Breast epithelium (tissue), 4 donors: Measurements from ENCODE around the gene KCNK2. TPM values are rescaled to one million over a fixed set of nuclear protein-coding genes. Genes with fewer than 3 reads are reported as not detected.

Source experiments
- DNase-seq, 2 donors: peaks; one replicate each; pipeline ENCODE4 v3.0.0-alpha.2; 2019; ENCODE audit warnings: low spot score in 2 of 2
- H3K27ac ChIP-seq, 2 donors: fragments of 200-600 bp; sonication (generic) in 1 of 2; one replicate each; pipeline ENCODE4 v1.5.1; 2016 to 2019; ENCODE audit warnings: mild to moderate bottlenecking in 1 of 2
- H3K27me3 ChIP-seq, 2 donors: fragments of 200-600 bp; sonication (generic) in 1 of 2; one replicate each; pipeline versions ENCODE4 v1.5.1 to v1.6.0; 2017 to 2019; ENCODE audit warnings: control low read depth in 1 of 2, mild to moderate bottlenecking in 1 of 2
- H3K36me3 ChIP-seq: fragments of 200-600 bp; one replicate; pipeline ENCODE4 v1.5.1; 2019
- H3K4me1 ChIP-seq, 2 donors: fragments of 200-600 bp; sonication (generic); one replicate each; pipeline ENCODE4 v1.5.1; 2016 to 2019; ENCODE audit warnings: control low read depth in 1 of 2
- H3K4me3 ChIP-seq, 3 donors: fragments of 200-600 bp; sonication (generic); 1 replicate in 2 of 3; 2 replicates in 1 of 3; pipeline ENCODE4 v1.5.1; 2016 to 2019; ENCODE audit warnings: mild to moderate bottlenecking in 3 of 3, moderate library complexity in 2 of 3
- H3K9me3 ChIP-seq, 2 donors: fragments of 200-600 bp; sonication (generic) in 1 of 2; one replicate each; pipeline ENCODE4 v1.5.1; 2016 to 2019; ENCODE audit warnings: control low read depth in 1 of 2
- POLR2A ChIP-seq: fragments of 450-650 bp; IDR thresholded peaks from one replicate; pipeline ENCODE4 v1.6.1; 2016; ENCODE audit warnings: antibody characterized with exemption, mild to moderate bottlenecking, moderate library complexity
- POLR2AphosphoS5 ChIP-seq, 3 donors: sonication (generic); formaldehyde crosslinking; IDR thresholded peaks; one replicate each; pipeline ENCODE4 v1.6.1; 2017; ENCODE audit warnings: antibody characterized with exemption in 3 of 3
- intact Hi-C: fragments of 100-400 bp; cut with DNase I; formaldehyde crosslinking; loops from one replicate; pipeline ENCODE4 v1.15.1; 2023; ENCODE audit warnings: low total_unique reads
- total RNA-seq, 3 donors: library from RNA; depleted of rRNA; stranded (reverse); fragments of >200 nt; gene quantifications; one replicate each; pipeline ENCODE4 v1.1.0, GENCODE V29; 2016
- TF ChIP-seq, protein P1 (sequence below), 3 donors: fragments of 450-650 bp; IDR thresholded peaks; one replicate each; pipeline ENCODE4 v1.5.1; 2016 to 2017; ENCODE audit warnings: antibody characterized with exemption in 3 of 3, mild to moderate bottlenecking in 3 of 3, moderate library complexity in 3 of 3

Gene KCNK2
- total RNA-seq, 3 donors from 2014 or later = 12.1 to 23.6 (median 12.5) TPM

GRCh38 chr1:215256936-215257679 is 174.6 kb downstream of the KCNK2 start:
- intact Hi-C loops = no loop called here

GRCh38 chr1:215260711-215261110 is 178.2 kb downstream of the KCNK2 start:
- Histone ChIP-seq H3K4me3 (no peak overlapping the region), H3K27ac (no peak overlapping the region), H3K9me3 (no peaks in the 10 kb centered on the region), H3K27me3 (no peaks in the 10 kb centered on the region), H3K36me3 (no peaks in the 10 kb centered on the region), H3K4me1 (no peaks in the 10 kb centered on the region)
- no peak for TF ChIP-seq POLR2AphosphoS5 (IDR thresholded peaks at IDR 0.05)
- TF ChIP-seq POLR2A = no peak
- TF ChIP-seq, protein P1, sequence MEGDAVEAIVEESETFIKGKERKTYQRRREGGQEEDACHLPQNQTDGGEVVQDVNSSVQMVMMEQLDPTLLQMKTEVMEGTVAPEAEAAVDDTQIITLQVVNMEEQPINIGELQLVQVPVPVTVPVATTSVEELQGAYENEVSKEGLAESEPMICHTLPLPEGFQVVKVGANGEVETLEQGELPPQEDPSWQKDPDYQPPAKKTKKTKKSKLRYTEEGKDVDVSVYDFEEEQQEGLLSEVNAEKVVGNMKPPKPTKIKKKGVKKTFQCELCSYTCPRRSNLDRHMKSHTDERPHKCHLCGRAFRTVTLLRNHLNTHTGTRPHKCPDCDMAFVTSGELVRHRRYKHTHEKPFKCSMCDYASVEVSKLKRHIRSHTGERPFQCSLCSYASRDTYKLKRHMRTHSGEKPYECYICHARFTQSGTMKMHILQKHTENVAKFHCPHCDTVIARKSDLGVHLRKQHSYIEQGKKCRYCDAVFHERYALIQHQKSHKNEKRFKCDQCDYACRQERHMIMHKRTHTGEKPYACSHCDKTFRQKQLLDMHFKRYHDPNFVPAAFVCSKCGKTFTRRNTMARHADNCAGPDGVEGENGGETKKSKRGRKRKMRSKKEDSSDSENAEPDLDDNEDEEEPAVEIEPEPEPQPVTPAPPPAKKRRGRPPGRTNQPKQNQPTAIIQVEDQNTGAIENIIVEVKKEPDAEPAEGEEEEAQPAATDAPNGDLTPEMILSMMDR (IDR thresholded peaks at IDR 0.05) = no peak
- no peak for DNase-seq
- intact Hi-C loops = no loop called here

More at GRCh38 chr1:215256936-215257679, 174.6 kb downstream of the KCNK2 start:
- H3K4me1 ChIP-seq = no peaks in the 10 kb centered on the region
- no peak overlapping the region for H3K4me3 ChIP-seq
- DNase-seq = no peak
- H3K36me3 ChIP-seq = no peaks in the 10 kb centered on the region
- H3K27ac ChIP-seq = no peak overlapping the region
- no peak for TF ChIP-seq POLR2AphosphoS5 (IDR thresholded peaks at IDR 0.05)
- TF ChIP-seq, protein P1 (IDR thresholded peaks at IDR 0.05) = no peak
- TF ChIP-seq POLR2A = no peak
- no peaks in the 10 kb centered on the region for H3K9me3 ChIP-seq
- no peaks in the 10 kb centered on the region for H3K27me3 ChIP-seq

DNA sequence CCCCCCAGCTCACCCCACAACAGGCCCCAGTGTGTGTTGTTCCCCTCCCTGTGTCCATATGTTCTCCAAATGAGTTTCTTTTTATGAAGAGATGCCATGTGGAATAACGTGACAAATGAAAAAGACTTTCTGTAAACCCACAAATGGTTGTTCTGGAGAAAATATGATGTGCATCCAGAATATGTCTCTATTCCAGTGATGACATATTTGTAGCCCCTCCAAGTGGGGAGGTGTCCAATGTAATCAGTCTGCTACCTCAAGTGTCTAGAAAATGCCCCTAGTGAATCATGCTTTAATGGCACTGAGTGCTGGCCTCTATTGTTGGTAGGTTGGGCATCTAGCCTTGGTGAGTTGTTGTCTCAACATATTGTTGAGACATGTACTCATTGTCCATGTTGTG is 179.6 kb downstream of the KCNK2 start:
- Histone ChIP-seq H3K4me1 (no peaks in the 10 kb centered on the region), H3K36me3 (no peaks in the 10 kb centered on the region), H3K4me3 (no peak overlapping the region), H3K27ac (no peak overlapping the region), H3K9me3 (no peaks in the 10 kb centered on the region), H3K27me3 (no peaks in the 10 kb centered on the region)
- intact Hi-C loops = no loop called here
- TF ChIP-seq POLR2AphosphoS5 (IDR thresholded peaks at IDR 0.05) = no peak
- TF ChIP-seq POLR2A = no peak
- TF ChIP-seq, protein P1 (IDR thresholded peaks at IDR 0.05) = no peak
- no peak for DNase-seq

DNA sequence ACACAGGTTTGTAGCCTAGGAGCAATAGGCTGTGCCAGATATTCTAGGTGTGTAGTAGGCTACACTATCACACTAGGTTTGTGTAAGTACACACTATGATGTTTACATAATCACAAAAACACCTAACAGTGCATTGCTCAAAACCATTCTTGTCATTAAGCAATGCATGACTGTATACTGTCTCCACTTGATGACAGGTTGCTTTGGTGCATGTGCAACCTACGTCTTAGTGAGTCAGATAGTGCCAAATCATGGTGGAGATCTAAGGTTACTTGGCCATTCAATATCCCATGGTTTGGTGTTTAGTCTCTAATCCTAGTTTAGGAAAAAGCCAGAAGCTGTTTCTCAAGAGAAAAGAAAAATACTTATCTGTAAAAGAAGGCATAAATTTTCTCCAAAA is 181.1 kb downstream of the KCNK2 start:
- Histone ChIP-seq H3K4me1 (no peaks in the 10 kb centered on the region), H3K4me3 (no peak overlapping the region), H3K27me3 (no peaks in the 10 kb centered on the region), H3K27ac (no peak overlapping the region), H3K36me3 (no peaks in the 10 kb centered on the region), H3K9me3 (no peaks in the 10 kb centered on the region)
- intact Hi-C loops = no loop called here
- no peak for DNase-seq
- TF ChIP-seq POLR2A (no peak), POLR2AphosphoS5 (IDR thresholded peaks at IDR 0.05) (no peak)
- TF ChIP-seq, protein P1 (IDR thresholded peaks at IDR 0.05) = no peak

- no peak overlapping the region for H3K27ac ChIP-seq
- H3K4me3 ChIP-seq = no peak overlapping the region
- TF ChIP-seq, protein P1 (IDR thresholded peaks at IDR 0.05) = no peak
- no peak for DNase-seq
- H3K9me3 ChIP-seq = no peaks in the 10 kb centered on the region
- H3K4me1 ChIP-seq = no peaks in the 10 kb centered on the region
- H3K27me3 ChIP-seq = no peaks in the 10 kb centered on the region
- intact Hi-C loops = no loop called here
- H3K36me3 ChIP-seq = no peaks in the 10 kb centered on the region
Observed at GRCh38 chr1:215264649-215265048, 182.1 kb downstream of the KCNK2 start.
